HepG2 (cell line): ENCODE data around the gene CARS1. TPM values are rescaled to one million over a fixed set of nuclear protein-coding genes. Genes with fewer than 3 reads are reported as not detected.

Experiments
- ATAC-seq: fragments of 200-7000 bp; cut with Tn5 transposase; 3 replicates; pipeline ENCODE4 v1.9.1; 2020; ENCODE audit warnings: mild to moderate bottlenecking, moderate library complexity
- BruUV-seq: library from RNA; stranded (reverse); fragments of 400-500 nt; replicated peaks from 2 replicates; lab custom pipeline; 2021; lab: Mats Ljungman, UMichigan
- CTCF ChIA-PET: fragments of 300-600 bp; formaldehyde crosslinking; extraction: SDS; loops from one replicate; lab custom pipeline; 2021; ENCODE audit warnings: low total read pairs, inconsistent platforms, low intra/inter-chr PET ratio; lab: Yijun Ruan, JAX
- POLR2A ChIA-PET: fragments of 350-600 bp; sonication (Branson Sonifier 250); formaldehyde crosslinking; loops from one replicate; lab custom pipeline; 2020; ENCODE audit warnings: antibody characterized with exemption, inconsistent platforms; lab: Yijun Ruan, JAX
- DNase-seq: peaks from one replicate; pipeline ENCODE4 v3.0.0-alpha.2; 2015; ENCODE audit warnings: low spot score
- FAIRE-seq: peaks from 3 replicates; lab custom pipeline; 2011; peaks lifted over from hg19 to GRCh38; lab: Jason Lieb, UNC
- H2AFZ ChIP-seq: one replicate; pipeline ENCODE4 v1.6.1; 2011; ENCODE audit warnings: low read length, inconsistent platforms
- H3K27ac ChIP-seq: fragments of 300-600 bp; 3 replicates; pipeline ENCODE4 v1.8.0; 2011; ENCODE audit warnings: mixed run types, mild to moderate bottlenecking, mixed read lengths, low read length, inconsistent platforms; ENCODE audit not compliant: insufficient read depth; ENCODE audit errors: extremely low read length
- H3K27me3 ChIP-seq, 2 experiments: fragments of 200-600 bp in 1 of 2; 2 replicates in 1 of 2; 3 replicates in 1 of 2; pipeline versions ENCODE4 v1.6.0 to v1.8.0; 2011; ENCODE audit warnings: low read length in 2 of 2, mild to moderate bottlenecking in 2 of 2, moderate library complexity in 2 of 2, inconsistent platforms in 1 of 2; ENCODE audit not compliant: insufficient read depth in 2 of 2, control insufficient read depth in 1 of 2
- H3K36me3 ChIP-seq, 2 experiments: fragments of 200-600 bp in 1 of 2; replicated peaks in 1 of 2; 2 replicates in 1 of 2; 3 replicates in 1 of 2; pipeline versions ENCODE4 v1.5.1 to v1.8.0; 2011; ENCODE audit warnings: low read length in 2 of 2, inconsistent platforms in 1 of 2; ENCODE audit not compliant: insufficient read depth in 2 of 2, control insufficient read depth in 1 of 2
- H3K4me1 ChIP-seq: 2 replicates; pipeline ENCODE4 v1.5.1; 2012; ENCODE audit warnings: low read length, inconsistent platforms; ENCODE audit not compliant: insufficient read depth
- H3K4me2 ChIP-seq: 2 replicates; pipeline ENCODE4 v1.6.0; 2011; ENCODE audit warnings: low read depth, low read length, inconsistent platforms
- H3K4me3 ChIP-seq, 3 experiments: fragments of 200-600 bp in 1 of 3; sonication (generic), shearing (Covaris generic) in 1 of 3; replicated peaks in 1 of 3; 2 replicates each; pipeline ENCODE4 v1.5.1; 2011 to 2016; ENCODE audit warnings: low read length in 3 of 3, inconsistent platforms in 2 of 3, low read depth in 2 of 3, mild to moderate bottlenecking in 2 of 3, control low read depth in 1 of 3, mixed read lengths in 1 of 3; ENCODE audit not compliant: insufficient read depth in 1 of 3
- H3K79me2 ChIP-seq: one replicate; pipeline ENCODE4 v1.6.1; 2011; ENCODE audit warnings: low read length, inconsistent platforms; ENCODE audit not compliant: insufficient read depth
- H3K9ac ChIP-seq: 2 replicates; pipeline ENCODE4 v1.6.0; 2011; ENCODE audit warnings: mild to moderate bottlenecking, low read depth, low read length, inconsistent platforms; ENCODE audit not compliant: insufficient read depth
- H3K9me3 ChIP-seq: 2 replicates; pipeline ENCODE4 v1.5.1; 2012; ENCODE audit warnings: mild to moderate bottlenecking, low read length
- H4K20me1 ChIP-seq: 2 replicates; pipeline ENCODE4 v1.6.0; 2011; ENCODE audit warnings: inconsistent platforms, mild to moderate bottlenecking, low read length, moderate library complexity; ENCODE audit not compliant: insufficient read depth
- GABPA ChIP-seq, 2 experiments: IDR thresholded peaks; 2 replicates each; pipeline ENCODE4 v1.6.1; 2011 to 2016; ENCODE audit warnings: low read depth in 2 of 2, low read length in 1 of 2, missing biosample characterization in 1 of 2, missing genetic modification characterization in 1 of 2
- GFI1 ChIP-seq: sonication (generic); formaldehyde crosslinking; IDR thresholded peaks from 2 replicates; pipeline ENCODE4 v1.5.0; 2020; ENCODE audit warnings: missing genetic modification reagents, mild to moderate bottlenecking, borderline replicate concordance
- ZBTB38 ChIP-seq: sonication (generic); formaldehyde crosslinking; IDR thresholded peaks from 2 replicates; pipeline ENCODE4 v1.5.1; 2020; ENCODE audit warnings: mild to moderate bottlenecking, missing genetic modification reagents
- ZNF121 ChIP-seq: sonication (generic); formaldehyde crosslinking; IDR thresholded peaks from 2 replicates; pipeline ENCODE4 v1.5.0; 2020; ENCODE audit warnings: mild to moderate bottlenecking, missing genetic modification reagents
- ZNF382 ChIP-seq: sonication (generic); formaldehyde crosslinking; IDR thresholded peaks from 2 replicates; pipeline ENCODE4 v1.5.0; 2020; ENCODE audit warnings: missing genetic modification reagents, mild to moderate bottlenecking, borderline replicate concordance
- WGBS: methylation state at CpG from one replicate; pipeline ENCODE4 v1.1.6; 2017; ENCODE audit warnings: low lambda C conversion rate; 5-methylcytosine and 5-hydroxymethylcytosine counted together
- in situ Hi-C: cut with HindIII; loops from 2 replicates; pipeline ENCODE4 v1.10.0; 2017; ENCODE audit warnings: low pct_unique_long_range_greater_than_20kb; ENCODE audit not compliant: extremely low pct_ligation_motif_present
- intact Hi-C: fragments of 100-400 bp; cut with micrococcal nuclease; formaldehyde crosslinking; loops from one replicate; pipeline ENCODE4 v1.10.0; 2022; ENCODE audit not compliant: unreplicated experiment
- polyA plus RNA-seq, 8 experiments: library from polyadenylated mRNA; depleted of rRNA in 3 of 8; stranded (reverse) in 7 of 8; unstranded in 1 of 8; fragments of >200 nt; fragmentation: Illumina TruSeq in 4 of 8; extraction: Trizol in 4 of 8; gene quantifications; 2 replicates each; pipeline versions ENCODE4 v1.2.1 to v1.2.3, GENCODE V29; 2011 to 2016; ENCODE audit warnings: low read depth in 4 of 8, missing spikeins in 1 of 8, mixed read lengths in 1 of 8; ENCODE audit not compliant: insufficient read depth in 1 of 8
- total RNA-seq, 5 experiments: library from RNA; depleted of rRNA; stranded (reverse); fragments of >200 nt; fragmentation: Illumina TruSeq; extraction: Trizol; gene quantifications; 2 replicates each; pipeline ENCODE4 v1.2.3, GENCODE V29; 2016; ENCODE audit warnings: low read depth in 1 of 5
- TF ChIP-seq, protein P1 (sequence below): sonication (generic); formaldehyde crosslinking; IDR thresholded peaks from 2 replicates; pipeline ENCODE4 v1.4.0; 2020; ENCODE audit warnings: missing genetic modification reagents
- TF ChIP-seq, protein P2 (sequence below): sonication (generic); formaldehyde crosslinking; IDR thresholded peaks from 2 replicates; pipeline ENCODE4 v1.5.0; 2020; ENCODE audit warnings: mild to moderate bottlenecking, missing genetic modification reagents

The CARS1 gene
- total and polyA plus RNA-seq, 2 of the 13 experiments (the other 11 are each of a cell fraction or from before 2014, with no cell fraction given): 33.8 to 47.0 TPM

DNA sequence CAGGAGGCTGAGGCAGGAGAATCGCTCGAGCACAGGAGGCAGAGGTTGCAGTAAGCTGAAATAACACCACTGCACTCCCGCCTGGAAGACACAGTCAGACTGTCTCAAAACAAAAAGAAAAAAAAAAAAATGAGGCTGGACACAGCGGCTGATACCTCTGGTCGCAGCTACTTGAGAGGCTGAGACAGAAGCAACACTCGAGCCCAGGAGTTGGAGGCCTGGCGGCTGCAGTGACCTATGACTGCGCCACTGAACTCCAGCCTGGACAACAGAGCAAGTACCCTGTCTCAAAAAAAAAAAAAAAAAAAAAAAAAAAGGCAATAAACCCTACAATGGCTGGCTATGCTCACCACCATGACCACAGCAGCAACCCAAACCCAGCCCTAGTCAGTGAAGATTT lies 76.1 kb downstream of the CARS1 start:
- Histone ChIP-seq H3K9ac (no peak overlapping the region), H4K20me1 (peaks cover 87% of the 10 kb centered on the region)
- TF ChIP-seq, protein P1, sequence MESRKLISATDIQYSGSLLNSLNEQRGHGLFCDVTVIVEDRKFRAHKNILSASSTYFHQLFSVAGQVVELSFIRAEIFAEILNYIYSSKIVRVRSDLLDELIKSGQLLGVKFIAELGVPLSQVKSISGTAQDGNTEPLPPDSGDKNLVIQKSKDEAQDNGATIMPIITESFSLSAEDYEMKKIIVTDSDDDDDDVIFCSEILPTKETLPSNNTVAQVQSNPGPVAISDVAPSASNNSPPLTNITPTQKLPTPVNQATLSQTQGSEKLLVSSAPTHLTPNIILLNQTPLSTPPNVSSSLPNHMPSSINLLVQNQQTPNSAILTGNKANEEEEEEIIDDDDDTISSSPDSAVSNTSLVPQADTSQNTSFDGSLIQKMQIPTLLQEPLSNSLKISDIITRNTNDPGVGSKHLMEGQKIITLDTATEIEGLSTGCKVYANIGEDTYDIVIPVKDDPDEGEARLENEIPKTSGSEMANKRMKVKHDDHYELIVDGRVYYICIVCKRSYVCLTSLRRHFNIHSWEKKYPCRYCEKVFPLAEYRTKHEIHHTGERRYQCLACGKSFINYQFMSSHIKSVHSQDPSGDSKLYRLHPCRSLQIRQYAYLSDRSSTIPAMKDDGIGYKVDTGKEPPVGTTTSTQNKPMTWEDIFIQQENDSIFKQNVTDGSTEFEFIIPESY (CRISPR knock-in tag): 0 out of 2 replicates have a peak, but pooled peaks have one; percentile 53
- TF ChIP-seq ZNF382 (CRISPR knock-in tag): no peak
- TF ChIP-seq, all 625 proteins: peak for 1
- WGBS: 91% methylated on average over 8 of the region's 8 CpGs
- H3K4me1 ChIP-seq: peaks cover 44% of the 10 kb centered on the region
- ChIA-PET CTCF (no interaction called here), POLR2A (interaction anchor here (0.7 to 1.2 kb wide), 2 partner anchors 8 to 10 kb away, joined by 3 to 6 read pairs; partner anchors contain the start of gene NAP1L4)
- no peak overlapping the region for H3K4me3 ChIP-seq
- H2AFZ ChIP-seq: no peak overlapping the region
- no peak overlapping the region for H3K4me2 ChIP-seq
- no peaks in the 10 kb centered on the region for H3K9me3 ChIP-seq
- FAIRE-seq: no peak
- no peaks in the 10 kb centered on the region for H3K27me3 ChIP-seq
- H3K27ac ChIP-seq: no peak overlapping the region
- no peak for ATAC-seq
- H3K36me3 ChIP-seq: peaks cover 16 to 44% of the 10 kb centered on the region in 2 experiments; a peak in 4 of 5 replicates
- DNase-seq: no peak
- peaks cover 97% of the 10 kb centered on the region for H3K79me2 ChIP-seq
- intact Hi-C loops: no loop called here
- in situ Hi-C loops: no loop called here
- BruUV-seq: no TSS peak

DNA sequence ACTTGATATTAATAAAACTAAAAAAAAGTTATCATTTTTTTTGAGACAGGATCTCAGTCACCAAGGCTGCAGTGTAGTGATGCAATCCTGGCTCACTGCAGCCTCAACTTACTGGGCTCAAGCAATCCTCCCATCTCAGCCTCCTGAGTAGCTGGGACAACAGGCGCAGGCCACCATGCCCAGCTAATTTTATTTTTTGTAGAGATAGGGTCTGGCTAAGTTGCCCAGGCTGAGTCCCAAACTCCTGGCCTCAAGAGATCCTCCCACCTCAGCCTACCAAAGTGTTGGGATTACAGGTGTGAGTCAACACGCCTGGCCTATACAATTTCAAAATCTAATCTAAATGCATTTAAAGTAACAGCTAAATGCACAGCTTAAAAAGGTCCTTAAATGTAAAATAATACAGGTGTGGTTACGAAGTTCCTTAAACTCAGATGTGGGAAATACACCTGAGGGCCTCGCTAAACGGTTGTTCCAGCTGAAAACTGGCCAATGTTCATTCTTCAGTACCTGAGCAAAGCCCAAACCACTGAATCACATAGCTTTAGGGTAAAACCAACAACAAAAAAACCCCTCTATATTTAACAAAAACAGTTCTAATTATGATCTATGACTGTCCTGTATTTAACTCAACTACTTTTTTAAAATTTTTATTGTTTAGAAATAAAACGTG lies 76.9 kb downstream of the CARS1 start:
- H3K27me3 ChIP-seq: no peaks in the 10 kb centered on the region
- ATAC-seq: no peak
- no TSS peak for BruUV-seq
- H4K20me1 ChIP-seq: peaks cover 86% of the 10 kb centered on the region
- no peak overlapping the region for H3K27ac ChIP-seq
- no peak overlapping the region for H3K9ac ChIP-seq
- H3K36me3 ChIP-seq: peaks cover 16 to 48% of the 10 kb centered on the region in 2 experiments
- H2AFZ ChIP-seq: no peak overlapping the region
- DNase-seq: no peak
- ChIA-PET POLR2A (interaction anchor here (1.2 kb wide), 1 partner anchor 11 kb away, joined by 6 read pairs; the partner anchor contains the start of gene NAP1L4), CTCF (no interaction called here)
- 78% methylated on average over 6 of the region's 6 CpGs for WGBS
- H3K79me2 ChIP-seq: peaks cover 97% of the 10 kb centered on the region
- no peak for TF ChIP-seq GFI1 (CRISPR knock-in tag)
- TF ChIP-seq GABPA (IDR thresholded peaks at IDR 0.05; ENCODE audit: low read depth, low read length): no peak
- TF ChIP-seq GABPA (CRISPR knock-in tag; IDR thresholded peaks at IDR 0.05; ENCODE audit: low read depth): no peak
- no peak for TF ChIP-seq ZBTB38 (CRISPR knock-in tag)
- TF ChIP-seq, protein P2, sequence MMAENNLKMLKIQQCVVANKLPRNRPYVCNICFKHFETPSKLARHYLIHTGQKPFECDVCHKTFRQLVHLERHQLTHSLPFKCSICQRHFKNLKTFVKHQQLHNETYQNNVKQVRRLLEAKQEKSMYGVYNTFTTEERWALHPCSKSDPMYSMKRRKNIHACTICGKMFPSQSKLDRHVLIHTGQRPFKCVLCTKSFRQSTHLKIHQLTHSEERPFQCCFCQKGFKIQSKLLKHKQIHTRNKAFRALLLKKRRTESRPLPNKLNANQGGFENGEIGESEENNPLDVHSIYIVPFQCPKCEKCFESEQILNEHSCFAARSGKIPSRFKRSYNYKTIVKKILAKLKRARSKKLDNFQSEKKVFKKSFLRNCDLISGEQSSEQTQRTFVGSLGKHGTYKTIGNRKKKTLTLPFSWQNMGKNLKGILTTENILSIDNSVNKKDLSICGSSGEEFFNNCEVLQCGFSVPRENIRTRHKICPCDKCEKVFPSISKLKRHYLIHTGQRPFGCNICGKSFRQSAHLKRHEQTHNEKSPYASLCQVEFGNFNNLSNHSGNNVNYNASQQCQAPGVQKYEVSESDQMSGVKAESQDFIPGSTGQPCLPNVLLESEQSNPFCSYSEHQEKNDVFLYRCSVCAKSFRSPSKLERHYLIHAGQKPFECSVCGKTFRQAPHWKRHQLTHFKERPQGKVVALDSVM: peak; percentile 54; the same call in 1 of the 2 replicates
- peak; percentile 77 for TF ChIP-seq ZNF121
- no peak for FAIRE-seq
- intact Hi-C loops: no loop called here
- H3K4me2 ChIP-seq: no peak overlapping the region
- no peaks in the 10 kb centered on the region for H3K9me3 ChIP-seq
- H3K4me3 ChIP-seq: no peak overlapping the region
- in situ Hi-C loops: no loop called here
- H3K4me1 ChIP-seq: peaks cover 43% of the 10 kb centered on the region
